PC-3 (cell line): ENCODE results near the gene BCAR3.

Experiments
- CTCF ChIP-seq: fragments of 300-600 bp; sonication (generic); conservative IDR thresholded peaks from 2 replicates; pipeline ENCODE4 v1.5.1; 2017; ENCODE audit warnings: antibody characterized with exemption, low read depth, mild to moderate bottlenecking, low read length
- EZH2 ChIP-seq: fragments of 300-600 bp; sonication (generic); IDR thresholded peaks from one replicate; pipeline ENCODE4 v1.6.1; 2017; ENCODE audit warnings: antibody characterized with exemption, mild to moderate bottlenecking, low read length; ENCODE audit not compliant: unreplicated experiment
- EZH2phosphoT487 ChIP-seq: fragments of 300-600 bp; sonication (generic); IDR thresholded peaks from 2 replicates; pipeline ENCODE4 v1.6.1; 2018; ENCODE audit warnings: mild to moderate bottlenecking, antibody characterized with exemption, low read length, borderline replicate concordance

DNA sequence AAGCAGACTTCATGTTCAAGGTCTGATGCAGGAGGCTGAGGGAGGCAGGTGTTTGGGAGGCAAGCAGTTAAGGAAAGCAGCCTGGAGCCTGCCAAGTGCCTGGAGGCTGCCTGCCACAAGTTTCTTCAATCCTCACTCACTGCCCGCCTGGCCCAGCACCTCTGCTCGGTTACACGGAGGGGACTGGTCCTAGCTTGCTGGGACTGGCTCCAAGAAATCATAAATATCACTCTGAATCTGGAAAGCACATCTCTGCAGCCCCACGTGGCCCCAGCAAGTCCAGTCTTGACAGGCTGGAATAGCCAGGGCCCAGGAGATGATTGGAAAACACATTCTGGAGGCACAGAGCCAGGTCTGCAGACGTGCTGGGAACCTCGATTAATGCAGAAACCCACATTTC lies 83.9 kb downstream of the BCAR3 start:
- TF ChIP-seq CTCF (no peak), EZH2 (no peak), EZH2phosphoT487 (no peak)
